ENCODE data around the gene FMNL2. TPM values are rescaled to one million over a fixed set of nuclear protein-coding genes. Genes with fewer than 3 reads are reported as not detected.
A peak's percentile ranks its signal among the peaks of the same experiment; 100 is the strongest.

FMNL2 gene
- total RNA-seq, 1 experiment from 2014 or later, result 43.1 TPM

GRCh38 chr2:152580714-152581113 is 245.7 kb downstream of the FMNL2 start:
- no peak for DNase-seq (ENCODE audit: low spot score)
- Histone ChIP-seq H3K4me1 (ENCODE audit: insufficient read depth, low read length, poor library complexity, severe bottlenecking) (peaks cover 47% of the 10 kb centered on the region), H3K9me3 (ENCODE audit: low read depth, low read length, poor library complexity, severe bottlenecking) (no peaks in the 10 kb centered on the region), H3K36me3 (ENCODE audit: insufficient read depth, low read length, poor library complexity, severe bottlenecking) (no peaks in the 10 kb centered on the region), H3K27me3 (replicated peaks; ENCODE audit: insufficient read depth, low read depth, low read length, poor library complexity) (no peaks in the 10 kb centered on the region), H3K4me3 (ENCODE audit: low read depth, low read length, poor library complexity, severe bottlenecking) (no peak overlapping the region), H3K27ac (ENCODE audit: low read depth, low read length, poor library complexity, severe bottlenecking) (no peak overlapping the region)
- TF ChIP-seq, protein P1, sequence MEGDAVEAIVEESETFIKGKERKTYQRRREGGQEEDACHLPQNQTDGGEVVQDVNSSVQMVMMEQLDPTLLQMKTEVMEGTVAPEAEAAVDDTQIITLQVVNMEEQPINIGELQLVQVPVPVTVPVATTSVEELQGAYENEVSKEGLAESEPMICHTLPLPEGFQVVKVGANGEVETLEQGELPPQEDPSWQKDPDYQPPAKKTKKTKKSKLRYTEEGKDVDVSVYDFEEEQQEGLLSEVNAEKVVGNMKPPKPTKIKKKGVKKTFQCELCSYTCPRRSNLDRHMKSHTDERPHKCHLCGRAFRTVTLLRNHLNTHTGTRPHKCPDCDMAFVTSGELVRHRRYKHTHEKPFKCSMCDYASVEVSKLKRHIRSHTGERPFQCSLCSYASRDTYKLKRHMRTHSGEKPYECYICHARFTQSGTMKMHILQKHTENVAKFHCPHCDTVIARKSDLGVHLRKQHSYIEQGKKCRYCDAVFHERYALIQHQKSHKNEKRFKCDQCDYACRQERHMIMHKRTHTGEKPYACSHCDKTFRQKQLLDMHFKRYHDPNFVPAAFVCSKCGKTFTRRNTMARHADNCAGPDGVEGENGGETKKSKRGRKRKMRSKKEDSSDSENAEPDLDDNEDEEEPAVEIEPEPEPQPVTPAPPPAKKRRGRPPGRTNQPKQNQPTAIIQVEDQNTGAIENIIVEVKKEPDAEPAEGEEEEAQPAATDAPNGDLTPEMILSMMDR (conservative IDR thresholded peaks at IDR 0.05; ENCODE audit: low read depth, low read length), result no peak
- TF ChIP-seq EZH2 (IDR thresholded peaks at IDR 0.05; ENCODE audit: borderline replicate concordance, low read depth, low read length, poor library complexity, severe bottlenecking), result no peak
- no TSS peak for BruUV-seq (replicated peaks)
- ChIA-PET POLR2A (ENCODE audit: low non-redundant PET) (no interaction called here), CTCF (no interaction called here)
- intact Hi-C loops (cut with micrococcal nuclease; ENCODE audit: unreplicated experiment), result no loop called here

DNA sequence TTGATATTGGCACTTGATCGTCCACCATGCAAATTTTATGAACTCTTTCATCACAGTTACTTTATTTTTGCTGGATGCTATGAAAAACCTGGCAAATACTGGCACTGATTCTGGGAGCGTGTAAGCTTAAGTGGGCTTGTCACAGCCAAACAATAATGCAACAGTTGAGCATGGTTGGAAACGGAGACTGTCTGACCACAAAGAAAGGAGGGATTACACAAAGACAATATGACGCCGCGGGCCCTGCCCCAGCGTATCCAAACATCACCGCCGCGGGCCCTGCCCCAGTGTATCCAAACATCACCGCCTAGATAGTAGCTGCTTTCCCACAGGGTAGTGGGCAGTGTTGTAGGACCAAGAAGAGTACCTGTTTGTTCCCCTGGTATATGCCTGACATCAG is 246.4 kb downstream of the FMNL2 start:
- no peak for TF ChIP-seq EZH2 (IDR thresholded peaks at IDR 0.05; ENCODE audit: borderline replicate concordance, low read depth, low read length, poor library complexity, severe bottlenecking)
- TF ChIP-seq, protein P1 (conservative IDR thresholded peaks at IDR 0.05; ENCODE audit: low read depth, low read length), result no peak
- H3K9me3 ChIP-seq (ENCODE audit: low read depth, low read length, poor library complexity, severe bottlenecking), result no peaks in the 10 kb centered on the region
- no peaks in the 10 kb centered on the region for H3K36me3 ChIP-seq (ENCODE audit: insufficient read depth, low read length, poor library complexity, severe bottlenecking)
- CTCF ChIA-PET, result no interaction called here
- H3K4me1 ChIP-seq (ENCODE audit: insufficient read depth, low read length, poor library complexity, severe bottlenecking), result peaks cover 53% of the 10 kb centered on the region
- no peak for DNase-seq (ENCODE audit: low spot score)
- H3K4me3 ChIP-seq (ENCODE audit: low read depth, low read length, poor library complexity, severe bottlenecking), result no peak overlapping the region
- no TSS peak for BruUV-seq (replicated peaks)
- H3K27me3 ChIP-seq (replicated peaks; ENCODE audit: insufficient read depth, low read depth, low read length, poor library complexity), result no peaks in the 10 kb centered on the region
- intact Hi-C loops (cut with micrococcal nuclease; ENCODE audit: unreplicated experiment), result no loop called here
- POLR2A ChIA-PET (ENCODE audit: low non-redundant PET), result no interaction called here
- H3K27ac ChIP-seq (ENCODE audit: low read depth, low read length, poor library complexity, severe bottlenecking), result no peak overlapping the region

- Histone ChIP-seq H3K4me1 (ENCODE audit: insufficient read depth, low read length, poor library complexity, severe bottlenecking) (peaks cover 59% of the 10 kb centered on the region), H3K4me3 (ENCODE audit: low read depth, low read length, poor library complexity, severe bottlenecking) (no peak overlapping the region), H3K9me3 (ENCODE audit: low read depth, low read length, poor library complexity, severe bottlenecking) (no peaks in the 10 kb centered on the region), H3K36me3 (ENCODE audit: insufficient read depth, low read length, poor library complexity, severe bottlenecking) (no peaks in the 10 kb centered on the region), H3K27ac (ENCODE audit: low read depth, low read length, poor library complexity, severe bottlenecking) (no peak overlapping the region), H3K27me3 (replicated peaks; ENCODE audit: insufficient read depth, low read depth, low read length, poor library complexity) (no peaks in the 10 kb centered on the region)
- ChIA-PET CTCF (no interaction called here), POLR2A (ENCODE audit: low non-redundant PET) (no interaction called here)
- TF ChIP-seq, protein P1 (conservative IDR thresholded peaks at IDR 0.05; ENCODE audit: low read depth, low read length), result no peak
- TF ChIP-seq EZH2 (IDR thresholded peaks at IDR 0.05; ENCODE audit: borderline replicate concordance, low read depth, low read length, poor library complexity, severe bottlenecking), result no peak
- peak; percentile 77 for DNase-seq (ENCODE audit: low spot score)
- intact Hi-C loops (cut with micrococcal nuclease; ENCODE audit: unreplicated experiment), result no loop called here
- no TSS peak for BruUV-seq (replicated peaks)
Observed at GRCh38 chr2:152582081-152582480, 247.1 kb downstream of the FMNL2 start.

All from A673 (cell line).